Astrocyte of the cerebellum (primary cell): ENCODE data around the gene TNS1.

ENCODE experiments used
- DNase-seq: peaks from one replicate; pipeline ENCODE4 v3.0.0-alpha.2; 2011; ENCODE audit warnings: low read depth
- H3K4me3 ChIP-seq: 2 replicates; pipeline ENCODE4 v1.5.1; 2011; ENCODE audit warnings: mild to moderate bottlenecking, low read depth, low read length, moderate library complexity
- CTCF ChIP-seq: IDR thresholded peaks from 2 replicates; pipeline ENCODE4 v1.5.1; 2012; ENCODE audit warnings: low read length, low read depth, moderate library complexity, mild to moderate bottlenecking; ENCODE audit errors: missing control alignments
- in situ Hi-C: cut with HindIII; loops from 2 replicates; pipeline ENCODE4 v1.10.0; 2017; ENCODE audit warnings: low sequenced_read_pairs

Gene TNS1

GRCh38 chr2:217978536-217979150 is 24.2 kb downstream of the TNS1 start:
- no peak for TF ChIP-seq CTCF
- H3K4me3 ChIP-seq, result peak overlapping the region; percentile 54
- in situ Hi-C loops, result no loop called here
- DNase-seq, result no peak

GRCh38 chr2:217977840-217978535 is 24.8 kb downstream of the TNS1 start:
- DNase-seq, result no peak
- in situ Hi-C loops, result no loop called here
- H3K4me3 ChIP-seq, result peak overlapping the region; percentile 54
- TF ChIP-seq CTCF, result no peak

GRCh38 chr2:217976301-217976700 is 26.5 kb downstream of the TNS1 start:
- no peak for DNase-seq
- in situ Hi-C loops, result no loop called here
- H3K4me3 ChIP-seq, result no peak overlapping the region
- TF ChIP-seq CTCF, result no peak

- TF ChIP-seq CTCF, result no peak
These were observed 27.2 kb downstream of the TNS1 start for GRCh38 chr2:217975626-217976025.

GRCh38 chr2:217974389-217975005 is 28.3 kb downstream of the TNS1 start:
- no peak for DNase-seq
- TF ChIP-seq CTCF, result no peak
- in situ Hi-C loops, result no loop called here
- H3K4me3 ChIP-seq, result no peak overlapping the region

More at GRCh38 chr2:217975626-217976025, 27.2 kb downstream of the TNS1 start:
- no peak overlapping the region for H3K4me3 ChIP-seq
- no peak for DNase-seq
- in situ Hi-C loops, result no loop called here

- no peak for DNase-seq
- in situ Hi-C loops, result no loop called here
- H3K4me3 ChIP-seq, result no peak overlapping the region
- no peak for TF ChIP-seq CTCF
These were observed 29.6 kb downstream of the TNS1 start for GRCh38 chr2:217973008-217973787.
